ENCODE data around the gene RUVBL2.
"Not testable (repeated sequence)": the region's sequence is repeated elsewhere in the genome, so short reads cannot be mapped to it uniquely, and the experiment has no call there.

Gene RUVBL2

GRCh38 chr19:49056101-49056901 lies 62.6 kb downstream of the RUVBL2 start:
- TF ChIP-seq, protein P1, sequence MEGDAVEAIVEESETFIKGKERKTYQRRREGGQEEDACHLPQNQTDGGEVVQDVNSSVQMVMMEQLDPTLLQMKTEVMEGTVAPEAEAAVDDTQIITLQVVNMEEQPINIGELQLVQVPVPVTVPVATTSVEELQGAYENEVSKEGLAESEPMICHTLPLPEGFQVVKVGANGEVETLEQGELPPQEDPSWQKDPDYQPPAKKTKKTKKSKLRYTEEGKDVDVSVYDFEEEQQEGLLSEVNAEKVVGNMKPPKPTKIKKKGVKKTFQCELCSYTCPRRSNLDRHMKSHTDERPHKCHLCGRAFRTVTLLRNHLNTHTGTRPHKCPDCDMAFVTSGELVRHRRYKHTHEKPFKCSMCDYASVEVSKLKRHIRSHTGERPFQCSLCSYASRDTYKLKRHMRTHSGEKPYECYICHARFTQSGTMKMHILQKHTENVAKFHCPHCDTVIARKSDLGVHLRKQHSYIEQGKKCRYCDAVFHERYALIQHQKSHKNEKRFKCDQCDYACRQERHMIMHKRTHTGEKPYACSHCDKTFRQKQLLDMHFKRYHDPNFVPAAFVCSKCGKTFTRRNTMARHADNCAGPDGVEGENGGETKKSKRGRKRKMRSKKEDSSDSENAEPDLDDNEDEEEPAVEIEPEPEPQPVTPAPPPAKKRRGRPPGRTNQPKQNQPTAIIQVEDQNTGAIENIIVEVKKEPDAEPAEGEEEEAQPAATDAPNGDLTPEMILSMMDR (IDR thresholded peaks at IDR 0.05; ENCODE audit: insufficient read depth, missing control alignments), result peak; percentile 13
- peak; percentile 98 for DNase-seq (ENCODE audit: insufficient read length, low spot score)
- no peak for FAIRE-seq

DNA sequence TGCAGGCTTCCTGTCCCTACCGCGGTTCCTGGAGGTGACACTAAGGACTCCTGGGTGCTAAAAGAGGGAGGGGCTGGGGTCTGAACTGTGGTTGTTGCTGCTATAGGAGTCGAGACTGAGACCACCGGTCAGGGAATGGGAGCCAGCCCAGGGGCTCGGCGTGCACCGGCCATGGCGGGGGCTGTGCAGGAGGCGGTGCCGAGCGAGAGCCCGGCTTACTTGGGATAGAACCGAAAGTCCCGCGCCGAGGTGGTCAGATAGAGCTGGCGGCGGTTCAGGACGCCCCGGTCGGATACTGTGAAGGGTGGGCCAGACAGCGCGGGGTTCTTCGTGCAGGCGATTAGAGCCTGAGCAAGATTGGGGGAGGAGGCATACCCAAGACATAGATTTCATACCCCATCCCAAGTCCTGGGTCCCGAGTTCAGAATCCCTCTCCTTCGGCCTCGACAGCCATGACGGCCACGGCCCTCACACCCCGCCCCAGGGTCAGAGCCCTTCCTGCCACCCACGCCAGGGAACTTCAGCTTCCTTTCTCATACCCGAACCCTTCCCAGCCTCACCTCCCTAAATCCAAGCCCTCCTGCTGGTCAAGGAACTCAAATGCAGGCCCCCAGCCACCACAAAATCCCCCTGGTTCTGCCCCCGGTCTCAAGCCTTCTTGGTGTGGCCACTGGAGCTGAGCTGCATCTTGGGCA lies 63.4 kb downstream of the RUVBL2 start:
- not testable (repeated sequence) for FAIRE-seq; DNase-seq (ENCODE audit: insufficient read length, low spot score)

GRCh38 chr19:49057636-49058234 lies 64.0 kb downstream of the RUVBL2 start, which contains the start of gene CGB7:
CGB7 (minus strand) TSS chr19:49057749; CDS start chr19:49055375, 2,374 bp downstream.
- FAIRE-seq (no peak), DNase-seq (ENCODE audit: insufficient read length, low spot score) (no peak)
- TF ChIP-seq, protein P1 (IDR thresholded peaks at IDR 0.05; ENCODE audit: insufficient read depth, missing control alignments), result no peak

- no peak for DNase-seq (ENCODE audit: insufficient read length, low spot score)
- FAIRE-seq, result no peak
- TF ChIP-seq, protein P1 (IDR thresholded peaks at IDR 0.05; ENCODE audit: insufficient read depth, missing control alignments), result no peak
Observed at GRCh38 chr19:49058562-49058961, 64.9 kb downstream of the RUVBL2 start.

- FAIRE-seq (no peak), DNase-seq (ENCODE audit: insufficient read length, low spot score) (no peak)
- TF ChIP-seq, protein P1 (IDR thresholded peaks at IDR 0.05; ENCODE audit: insufficient read depth, missing control alignments), result no peak
Observed at GRCh38 chr19:49059053-49059452, 65.4 kb downstream of the RUVBL2 start.

DNA sequence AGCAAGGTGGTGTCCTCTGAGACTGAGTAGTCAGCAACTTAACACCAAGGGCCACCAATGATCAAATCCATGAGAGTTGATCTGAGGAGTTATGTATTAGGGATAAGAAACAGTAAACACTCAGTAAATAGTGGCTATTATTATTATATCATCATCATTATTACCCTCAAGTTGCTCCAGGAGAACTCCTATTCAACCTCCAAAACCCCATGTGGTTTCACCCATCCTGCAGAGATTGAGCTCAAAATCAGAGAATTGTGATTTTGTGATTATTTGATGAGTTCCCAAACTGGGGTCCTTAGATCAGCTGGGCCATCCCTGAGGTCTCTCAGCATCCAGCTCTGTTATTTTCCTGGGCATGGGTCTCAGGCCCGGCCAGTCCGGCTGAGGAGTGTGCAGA lies 67.3 kb downstream of the RUVBL2 start:
- FAIRE-seq, result no peak

DNA sequence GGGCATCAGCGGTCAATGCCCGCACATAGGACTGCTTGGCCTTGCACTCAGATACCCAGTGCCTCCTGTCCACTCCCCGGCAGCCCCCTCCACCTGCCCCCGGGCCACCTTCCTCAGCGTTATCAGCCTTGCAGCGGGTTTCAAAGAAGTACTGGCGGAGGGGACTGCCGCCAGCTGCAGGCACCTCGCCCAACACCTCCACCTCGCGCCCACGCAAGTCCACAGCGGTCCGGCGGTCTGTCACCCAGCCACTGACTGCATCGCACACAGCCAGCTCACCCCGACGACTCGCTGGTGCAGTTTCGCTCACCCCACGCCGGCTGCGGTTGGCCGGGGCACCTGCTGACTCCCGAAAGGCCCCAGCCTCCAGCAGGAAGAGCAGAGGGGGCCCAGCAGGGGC lies 67.8 kb downstream of the RUVBL2 start:
- TF ChIP-seq, protein P1 (IDR thresholded peaks at IDR 0.05; ENCODE audit: insufficient read depth, missing control alignments), result no peak
- FAIRE-seq (no peak), DNase-seq (ENCODE audit: insufficient read length, low spot score) (no peak)

More for the DNA sequence above, 67.3 kb downstream of the RUVBL2 start:
- TF ChIP-seq, protein P1 (IDR thresholded peaks at IDR 0.05; ENCODE audit: insufficient read depth, missing control alignments), result no peak
- no peak for DNase-seq (ENCODE audit: insufficient read length, low spot score)

Measured in D721Med (cell line).